Stomach smooth muscle (tissue), 2 donors: Measurements from ENCODE around the gene UQCR10.

Source experiments
- H3K27ac ChIP-seq: one replicate; pipeline ENCODE4 v1.7.0; 2013; ENCODE audit warnings: mild to moderate bottlenecking, low read length, inconsistent platforms
- H3K27me3 ChIP-seq, 2 donors: one replicate each; pipeline ENCODE4 v1.7.0; 2013; ENCODE audit warnings: low read length in 2 of 2; ENCODE audit not compliant: insufficient read depth in 2 of 2, control insufficient read depth in 1 of 2
- H3K36me3 ChIP-seq, 2 donors: one replicate each; pipeline ENCODE4 v1.7.0; 2013; ENCODE audit warnings: low read length in 2 of 2; ENCODE audit not compliant: control insufficient read depth in 2 of 2, insufficient read depth in 2 of 2
- H3K4me1 ChIP-seq: one replicate; pipeline ENCODE4 v1.7.0; 2013; ENCODE audit warnings: low read length; ENCODE audit not compliant: control insufficient read depth, insufficient read depth
- H3K4me3 ChIP-seq, 2 donors: one replicate each; pipeline ENCODE4 v1.7.0; 2013; ENCODE audit warnings: low read length in 2 of 2
- H3K9ac ChIP-seq, 2 donors: one replicate each; pipeline ENCODE4 v1.7.0; 2013; ENCODE audit warnings: low read length in 2 of 2, mild to moderate bottlenecking in 1 of 2
- H3K9me3 ChIP-seq, 2 donors: one replicate each; pipeline ENCODE4 v1.7.0; 2013; ENCODE audit warnings: low read length in 2 of 2; ENCODE audit not compliant: control insufficient read depth in 2 of 2
- donor health status: healthy.
- donor health status: Pancreatic carcinoma.

The UQCR10 gene

DNA sequence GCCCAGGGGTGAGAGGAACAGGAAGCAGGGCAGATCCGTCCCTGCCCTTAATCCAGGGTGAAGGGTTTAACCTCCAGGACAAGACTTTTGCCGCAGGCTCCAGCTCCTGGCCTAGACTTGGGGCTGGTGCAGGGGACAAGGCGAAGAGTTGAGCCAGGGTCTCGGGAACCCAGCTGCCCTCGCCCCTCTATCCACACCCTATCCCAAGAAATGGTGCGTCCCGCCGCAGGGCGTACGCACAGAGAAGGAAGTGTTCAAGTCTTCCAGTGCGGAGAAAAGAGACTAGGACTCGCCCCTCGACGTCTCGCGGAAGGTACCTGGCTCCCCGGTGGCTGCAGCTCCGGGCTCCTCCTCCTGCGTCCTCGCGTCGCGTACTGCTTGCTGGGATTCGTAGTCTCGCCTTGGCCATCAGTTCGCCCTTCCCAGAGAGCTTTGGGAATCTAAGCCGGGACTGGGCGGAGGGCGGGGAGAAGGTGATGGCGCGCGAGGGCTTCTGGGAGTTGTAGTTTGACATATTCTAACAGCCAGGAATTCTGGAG, 468 bp upstream of the UQCR10 start, which contains the start of gene ZMAT5:
Gene ZMAT5, minus strand, starts transcription at position 376 of the 539 bp plus-strand sequence. CDS start 18,463 bp downstream, outside the sequence.
- Histone ChIP-seq H3K27ac (peak within 1 kb of the TSS; percentile 95), H3K27me3 (no peaks in the 10 kb centered on the region), H3K4me1 (peaks cover 28% of the 10 kb centered on the region), H3K9ac (peak within 1 kb of the TSS; percentile 99 to 100), H3K4me3 (peak within 1 kb of the TSS; percentile 100), H3K36me3 (peaks cover 13 to 14% of the 10 kb centered on the region in 2 donors), H3K9me3 (no peaks in the 10 kb centered on the region)

GRCh38 chr22:29768052-29768693, 1.0 kb downstream of the UQCR10 start:
- Histone ChIP-seq H3K9me3 (no peaks in the 10 kb centered on the region), H3K27me3 (no peaks in the 10 kb centered on the region), H3K9ac (peak overlapping the region; percentile 99 to 100), H3K4me1 (peaks cover 29% of the 10 kb centered on the region), H3K4me3 (peak overlapping the region; percentile 100), H3K27ac (peak overlapping the region; percentile 95), H3K36me3 (peaks cover 13 to 14% of the 10 kb centered on the region in 2 donors)

- Histone ChIP-seq H3K4me1 (peaks cover 31% of the 10 kb centered on the region), H3K9me3 (no peaks in the 10 kb centered on the region), H3K36me3 (peaks cover 13 to 14% of the 10 kb centered on the region in 2 donors), H3K27me3 (no peaks in the 10 kb centered on the region), H3K27ac (no peak overlapping the region), H3K4me3 (no peak overlapping the region), H3K9ac (no peak overlapping the region)
These were observed 2.7 kb downstream of the UQCR10 start for GRCh38 chr22:29769723-29770321.

DNA sequence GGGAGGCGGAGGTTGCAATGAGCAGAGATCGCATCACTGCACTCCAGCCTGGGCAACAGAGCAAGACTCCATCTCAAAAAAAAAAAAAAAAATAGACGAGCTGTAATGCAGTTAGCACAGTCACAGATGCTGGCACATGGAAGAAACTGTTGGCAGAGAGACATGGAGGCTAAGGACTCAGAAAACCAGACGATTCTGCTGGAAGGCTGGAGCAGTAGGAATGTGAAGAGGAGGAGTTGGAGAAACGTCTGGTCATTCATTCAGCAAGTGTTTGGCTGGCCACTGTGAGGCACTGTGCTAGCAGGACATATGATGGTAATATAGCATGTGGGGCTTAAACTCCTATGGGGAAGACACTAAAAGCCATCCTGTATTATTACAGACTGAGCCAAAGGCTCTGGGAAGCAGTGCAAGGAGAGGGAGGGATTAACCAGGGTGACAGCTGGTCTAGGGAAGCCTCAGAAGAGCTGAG, 5.0 kb downstream of the UQCR10 start:
- no peak overlapping the region for H3K4me3 ChIP-seq
- H3K27ac ChIP-seq: no peak overlapping the region
- H3K27me3 ChIP-seq: no peaks in the 10 kb centered on the region
- H3K4me1 ChIP-seq: peaks cover 21% of the 10 kb centered on the region
- peaks cover 13 to 14% of the 10 kb centered on the region in 2 donors for H3K36me3 ChIP-seq
- H3K9me3 ChIP-seq: no peaks in the 10 kb centered on the region
- H3K9ac ChIP-seq: no peak overlapping the region

DNA sequence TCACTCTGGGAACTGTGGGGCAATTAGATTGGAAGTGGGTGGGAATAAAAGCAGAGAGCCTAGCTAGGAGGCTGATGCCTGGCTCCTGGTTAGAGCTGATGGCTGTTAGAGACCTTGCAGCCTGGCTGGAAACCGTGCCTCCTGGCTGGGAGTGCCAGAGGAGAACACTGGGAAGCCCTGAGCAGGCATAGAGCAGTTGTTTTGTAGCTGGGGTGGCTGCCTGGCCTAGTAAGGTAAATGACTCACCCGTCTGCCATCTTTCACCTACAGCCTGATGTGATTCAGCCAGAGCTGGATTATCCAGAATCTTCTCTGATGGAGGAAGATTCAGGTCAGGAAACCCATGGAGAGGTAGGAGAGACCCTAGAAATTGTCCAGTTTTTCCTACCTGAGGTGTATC, 6.1 kb downstream of the UQCR10 start:
- H3K4me1 ChIP-seq: peaks cover 14% of the 10 kb centered on the region
- no peaks in the 10 kb centered on the region for H3K27me3 ChIP-seq
- no peak overlapping the region for H3K9ac ChIP-seq
- no peak overlapping the region for H3K27ac ChIP-seq
- H3K9me3 ChIP-seq: no peaks in the 10 kb centered on the region
- H3K36me3 ChIP-seq: peaks cover 13 to 14% of the 10 kb centered on the region in 2 donors
- H3K4me3 ChIP-seq: no peak overlapping the region

- Histone ChIP-seq H3K9me3 (no peaks in the 10 kb centered on the region), H3K9ac (no peak overlapping the region), H3K36me3 (no peaks in the 10 kb centered on the region), H3K27ac (no peak overlapping the region), H3K4me3 (no peak overlapping the region), H3K4me1 (peaks cover 16% of the 10 kb centered on the region), H3K27me3 (no peaks in the 10 kb centered on the region)
These were observed 13.1 kb downstream of the UQCR10 start for GRCh38 chr22:29780220-29780619.

GRCh38 chr22:29780748-29781676, 13.8 kb downstream of the UQCR10 start:
- H3K4me3 ChIP-seq: no peak overlapping the region
- H3K27ac ChIP-seq: peak overlapping the region; percentile 18
- H3K9me3 ChIP-seq: no peaks in the 10 kb centered on the region
- H3K4me1 ChIP-seq: peaks cover 16% of the 10 kb centered on the region
- no peak overlapping the region for H3K9ac ChIP-seq
- H3K36me3 ChIP-seq: no peaks in the 10 kb centered on the region
- H3K27me3 ChIP-seq: no peaks in the 10 kb centered on the region

GRCh38 chr22:29782061-29782845, 15.1 kb downstream of the UQCR10 start:
- Histone ChIP-seq H3K27me3 (no peaks in the 10 kb centered on the region), H3K4me3 (no peak overlapping the region), H3K4me1 (peaks cover 16% of the 10 kb centered on the region), H3K9me3 (no peaks in the 10 kb centered on the region), H3K36me3 (peaks cover 0 to 2% of the 10 kb centered on the region in 2 donors), H3K9ac (no peak overlapping the region), H3K27ac (no peak overlapping the region)

DNA sequence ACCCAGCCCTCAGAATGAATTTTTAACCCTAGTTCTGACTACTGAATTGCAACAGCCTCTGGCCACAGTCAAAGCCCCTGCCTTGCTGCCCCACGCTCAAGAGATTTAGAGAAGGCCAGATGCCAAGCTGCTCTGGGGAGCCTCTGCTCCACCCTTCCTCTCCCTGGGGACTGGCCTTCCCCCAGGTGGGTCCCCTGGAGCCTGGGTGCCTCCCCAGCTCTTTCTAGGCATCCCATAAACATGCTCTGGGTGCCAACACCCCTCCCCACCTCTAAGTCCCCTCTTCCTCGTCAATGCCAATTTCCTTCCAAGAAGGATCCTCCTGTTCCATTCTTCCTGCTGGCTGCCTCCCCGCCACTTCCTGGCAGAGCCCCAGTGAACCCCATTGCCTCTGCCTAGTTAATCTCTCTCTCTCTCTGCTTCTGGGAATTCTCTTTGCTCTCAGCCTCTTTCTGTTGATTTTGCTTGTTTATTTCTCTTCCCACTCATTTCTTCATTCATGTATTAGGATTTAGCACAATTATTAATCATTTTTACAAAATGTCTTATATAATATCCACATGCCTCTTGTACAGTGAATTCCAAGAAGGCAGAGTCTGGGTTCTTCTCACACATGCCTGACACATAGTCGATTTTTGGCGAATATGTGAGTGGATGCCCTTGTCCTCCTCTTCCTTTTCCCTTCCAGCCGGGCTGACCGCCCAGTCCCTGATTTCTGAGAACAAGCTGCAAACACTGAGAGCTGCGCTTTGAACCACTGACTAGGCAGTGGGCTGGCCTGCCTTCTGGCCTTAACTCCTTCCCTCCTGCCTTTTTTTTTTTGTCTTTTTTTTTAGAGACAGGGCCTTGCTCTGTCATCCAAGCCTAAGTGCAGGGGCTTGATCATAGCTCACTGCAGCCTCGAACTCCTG, 17.5 kb downstream of the UQCR10 start:
- H3K9ac ChIP-seq: no peak overlapping the region
- H3K9me3 ChIP-seq: no peaks in the 10 kb centered on the region
- no peaks in the 10 kb centered on the region for H3K27me3 ChIP-seq
- H3K27ac ChIP-seq: peak overlapping the region; percentile 41
- peaks cover 9 to 18% of the 10 kb centered on the region in 2 donors for H3K36me3 ChIP-seq
- H3K4me1 ChIP-seq: peaks cover 16% of the 10 kb centered on the region
- no peak overlapping the region for H3K4me3 ChIP-seq
